Panc1 (cell line): ENCODE data around the gene EDN3. TPM values are rescaled to one million over a fixed set of nuclear protein-coding genes. Genes with fewer than 3 reads are reported as not detected.

Source experiments
- ATAC-seq: fragments of 200-7000 bp; cut with Tn5 transposase; 2 replicates; pipeline ENCODE4 v1.9.1; 2020; ENCODE audit warnings: mild to moderate bottlenecking, moderate library complexity
- BruUV-seq: library from RNA; stranded (reverse); fragments of 400-500 nt; replicated peaks from 2 replicates; lab custom pipeline; 2021; lab: Mats Ljungman, UMichigan
- CTCF ChIA-PET: fragments of 300-600 bp; sonication (Branson Sonifier 250); formaldehyde crosslinking; loops from one replicate; lab custom pipeline; 2022; ENCODE audit warnings: antibody characterized with exemption; lab: Charles Lee
- POLR2A ChIA-PET: fragments of 300-600 bp; sonication (Branson Sonifier 250); formaldehyde crosslinking; loops from one replicate; lab custom pipeline; 2022; ENCODE audit warnings: antibody characterized with exemption; lab: Charles Lee
- DNase-seq: peaks from one replicate; pipeline ENCODE4 v3.0.0-alpha.2; 2010; ENCODE audit warnings: low read depth, low spot score
- H3K27ac ChIP-seq: 2 replicates; pipeline ENCODE4 v1.5.1; 2011; ENCODE audit warnings: mild to moderate bottlenecking, low read length, inconsistent platforms
- H3K27me3 ChIP-seq: fragments of 200-500 bp; sonication (Bioruptor generic); 2 replicates; pipeline ENCODE4 v1.6.0; 2014; ENCODE audit warnings: low read length, inconsistent platforms; ENCODE audit not compliant: control insufficient read depth, insufficient read depth
- H3K36me3 ChIP-seq: fragments of 200-500 bp; sonication (Bioruptor generic); 2 replicates; pipeline ENCODE4 v1.5.1; 2014; ENCODE audit warnings: inconsistent platforms, mild to moderate bottlenecking, low read length, moderate library complexity; ENCODE audit not compliant: control insufficient read depth, insufficient read depth
- H3K4me1 ChIP-seq: 2 replicates; pipeline ENCODE4 v1.5.1; 2011; ENCODE audit warnings: inconsistent platforms, mild to moderate bottlenecking, low read length, moderate library complexity; ENCODE audit not compliant: control insufficient read depth, insufficient read depth
- H3K4me3 ChIP-seq, 2 experiments: 2 replicates each; pipeline ENCODE4 v1.5.1; 2011 to 2012; ENCODE audit warnings: low read depth in 2 of 2, low read length in 2 of 2, mild to moderate bottlenecking in 2 of 2, inconsistent platforms in 1 of 2, moderate library complexity in 1 of 2
- H3K9me3 ChIP-seq: fragments of 200-500 bp; sonication (Bioruptor generic); 2 replicates; pipeline ENCODE4 v1.5.1; 2014; ENCODE audit warnings: low read depth, mild to moderate bottlenecking, inconsistent platforms, low read length, moderate library complexity; ENCODE audit not compliant: control insufficient read depth, insufficient read depth
- POLR2AphosphoS5 ChIP-seq: IDR thresholded peaks from 2 replicates; pipeline ENCODE4 v1.6.1; 2012; ENCODE audit warnings: mild to moderate bottlenecking, low read depth, low read length, moderate library complexity
- SIN3A ChIP-seq: IDR thresholded peaks from 2 replicates; pipeline ENCODE4 v1.6.1; 2012; ENCODE audit warnings: low read depth, mild to moderate bottlenecking, low read length, moderate library complexity, borderline replicate concordance; ENCODE audit not compliant: insufficient read depth
- TCF7L2 ChIP-seq: IDR thresholded peaks from 2 replicates; pipeline ENCODE4 v1.6.1; 2011; ENCODE audit warnings: mild to moderate bottlenecking, low read depth, low read length, inconsistent platforms
- in situ Hi-C: cut with HindIII; loops from 2 replicates; pipeline ENCODE4 v1.10.0; 2016; ENCODE audit warnings: low sequenced_read_pairs, low pct_unique_long_range_greater_than_20kb
- intact Hi-C: fragments of 100-400 bp; cut with micrococcal nuclease; formaldehyde crosslinking; loops from one replicate; pipeline ENCODE4 v1.10.0; 2022; ENCODE audit not compliant: unreplicated experiment
- total RNA-seq: library from RNA; stranded (reverse); gene quantifications from one replicate; pipeline ENCODE4 v1.2.1, GENCODE V29; 2021; ENCODE audit not compliant: unreplicated experiment
- TF ChIP-seq, protein P1 (sequence below): fragments of 450-650 bp; IDR thresholded peaks from 2 replicates; pipeline ENCODE4 v1.5.1; 2017; ENCODE audit warnings: mild to moderate bottlenecking
- TF ChIP-seq, protein P2 (sequence below), 2 experiments: IDR thresholded peaks; 2 replicates each; pipeline ENCODE4 v1.6.1; 2011 to 2012; ENCODE audit warnings: low read depth in 2 of 2, control low read depth in 1 of 2, low read length in 1 of 2, mild to moderate bottlenecking in 1 of 2, moderate library complexity in 1 of 2; ENCODE audit not compliant: insufficient read depth in 1 of 2

Gene EDN3
- total RNA-seq, 1 experiment from 2014 or later: not detected

DNA sequence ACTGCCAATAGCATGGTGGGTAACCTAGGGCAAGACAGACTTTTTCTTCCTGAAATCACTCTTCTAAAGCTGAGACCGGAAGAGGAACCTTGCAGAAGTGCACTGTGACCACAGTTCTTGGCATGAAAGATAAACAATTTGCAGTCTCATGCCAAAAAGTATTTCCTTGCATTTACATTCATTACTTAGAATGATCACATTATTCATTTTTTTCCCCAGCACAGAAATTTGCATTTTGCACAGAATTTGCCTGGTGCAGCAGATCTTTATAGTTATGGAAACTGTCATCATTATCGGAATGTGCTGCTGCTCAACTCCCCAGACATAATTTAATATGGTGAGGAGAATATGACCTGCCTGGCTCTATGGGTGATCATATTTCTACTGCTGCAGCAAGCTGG, 42.2 kb upstream of the EDN3 start:
- DNase-seq: no peak
- no TSS peak for BruUV-seq
- TF ChIP-seq TCF7L2 (no peak), POLR2AphosphoS5 (no peak), SIN3A (no peak)
- TF ChIP-seq, protein P1, sequence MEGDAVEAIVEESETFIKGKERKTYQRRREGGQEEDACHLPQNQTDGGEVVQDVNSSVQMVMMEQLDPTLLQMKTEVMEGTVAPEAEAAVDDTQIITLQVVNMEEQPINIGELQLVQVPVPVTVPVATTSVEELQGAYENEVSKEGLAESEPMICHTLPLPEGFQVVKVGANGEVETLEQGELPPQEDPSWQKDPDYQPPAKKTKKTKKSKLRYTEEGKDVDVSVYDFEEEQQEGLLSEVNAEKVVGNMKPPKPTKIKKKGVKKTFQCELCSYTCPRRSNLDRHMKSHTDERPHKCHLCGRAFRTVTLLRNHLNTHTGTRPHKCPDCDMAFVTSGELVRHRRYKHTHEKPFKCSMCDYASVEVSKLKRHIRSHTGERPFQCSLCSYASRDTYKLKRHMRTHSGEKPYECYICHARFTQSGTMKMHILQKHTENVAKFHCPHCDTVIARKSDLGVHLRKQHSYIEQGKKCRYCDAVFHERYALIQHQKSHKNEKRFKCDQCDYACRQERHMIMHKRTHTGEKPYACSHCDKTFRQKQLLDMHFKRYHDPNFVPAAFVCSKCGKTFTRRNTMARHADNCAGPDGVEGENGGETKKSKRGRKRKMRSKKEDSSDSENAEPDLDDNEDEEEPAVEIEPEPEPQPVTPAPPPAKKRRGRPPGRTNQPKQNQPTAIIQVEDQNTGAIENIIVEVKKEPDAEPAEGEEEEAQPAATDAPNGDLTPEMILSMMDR: no peak
- TF ChIP-seq, protein P2, sequence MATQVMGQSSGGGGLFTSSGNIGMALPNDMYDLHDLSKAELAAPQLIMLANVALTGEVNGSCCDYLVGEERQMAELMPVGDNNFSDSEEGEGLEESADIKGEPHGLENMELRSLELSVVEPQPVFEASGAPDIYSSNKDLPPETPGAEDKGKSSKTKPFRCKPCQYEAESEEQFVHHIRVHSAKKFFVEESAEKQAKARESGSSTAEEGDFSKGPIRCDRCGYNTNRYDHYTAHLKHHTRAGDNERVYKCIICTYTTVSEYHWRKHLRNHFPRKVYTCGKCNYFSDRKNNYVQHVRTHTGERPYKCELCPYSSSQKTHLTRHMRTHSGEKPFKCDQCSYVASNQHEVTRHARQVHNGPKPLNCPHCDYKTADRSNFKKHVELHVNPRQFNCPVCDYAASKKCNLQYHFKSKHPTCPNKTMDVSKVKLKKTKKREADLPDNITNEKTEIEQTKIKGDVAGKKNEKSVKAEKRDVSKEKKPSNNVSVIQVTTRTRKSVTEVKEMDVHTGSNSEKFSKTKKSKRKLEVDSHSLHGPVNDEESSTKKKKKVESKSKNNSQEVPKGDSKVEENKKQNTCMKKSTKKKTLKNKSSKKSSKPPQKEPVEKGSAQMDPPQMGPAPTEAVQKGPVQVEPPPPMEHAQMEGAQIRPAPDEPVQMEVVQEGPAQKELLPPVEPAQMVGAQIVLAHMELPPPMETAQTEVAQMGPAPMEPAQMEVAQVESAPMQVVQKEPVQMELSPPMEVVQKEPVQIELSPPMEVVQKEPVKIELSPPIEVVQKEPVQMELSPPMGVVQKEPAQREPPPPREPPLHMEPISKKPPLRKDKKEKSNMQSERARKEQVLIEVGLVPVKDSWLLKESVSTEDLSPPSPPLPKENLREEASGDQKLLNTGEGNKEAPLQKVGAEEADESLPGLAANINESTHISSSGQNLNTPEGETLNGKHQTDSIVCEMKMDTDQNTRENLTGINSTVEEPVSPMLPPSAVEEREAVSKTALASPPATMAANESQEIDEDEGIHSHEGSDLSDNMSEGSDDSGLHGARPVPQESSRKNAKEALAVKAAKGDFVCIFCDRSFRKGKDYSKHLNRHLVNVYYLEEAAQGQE (IDR thresholded peaks at IDR 0.05; ENCODE audit: insufficient read depth in 1 of 2, low read depth in 2 of 2, low read length in 1 of 2): no peak
- H3K4me1 ChIP-seq: no peaks in the 10 kb centered on the region
- in situ Hi-C loops (no loop called here), intact Hi-C loops (no loop called here)
- CTCF ChIA-PET: no interaction called here
- H3K36me3 ChIP-seq: no peaks in the 10 kb centered on the region
- POLR2A ChIA-PET: no interaction called here
- peaks cover 19% of the 10 kb centered on the region for H3K27me3 ChIP-seq
- ATAC-seq: no peak
- H3K9me3 ChIP-seq: no peaks in the 10 kb centered on the region
- no peak overlapping the region for H3K27ac ChIP-seq
- no peak overlapping the region for H3K4me3 ChIP-seq

DNA sequence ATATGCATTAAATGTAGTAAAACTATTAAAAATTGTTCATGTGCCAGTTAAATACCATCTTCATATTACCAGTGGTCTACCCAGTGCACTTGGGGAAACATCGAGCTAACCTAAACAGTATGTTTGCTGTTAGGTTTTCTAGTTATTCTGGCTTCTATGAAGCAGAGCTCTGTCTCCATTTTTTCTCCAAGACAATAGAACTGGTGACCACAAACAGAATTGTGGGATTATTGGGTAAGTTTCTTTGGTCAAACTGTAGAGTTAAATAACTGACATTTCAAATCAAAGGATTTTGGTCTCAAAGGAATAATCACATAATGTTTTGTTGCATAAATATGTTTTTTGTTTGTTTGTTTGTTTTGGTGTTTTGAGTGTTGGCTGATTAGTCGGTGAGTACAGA, 40.5 kb upstream of the EDN3 start:
- intact Hi-C loops (no loop called here), in situ Hi-C loops (no loop called here)
- H3K27ac ChIP-seq: no peak overlapping the region
- ChIA-PET POLR2A (no interaction called here), CTCF (no interaction called here)
- no peaks in the 10 kb centered on the region for H3K9me3 ChIP-seq
- H3K36me3 ChIP-seq: no peaks in the 10 kb centered on the region
- no peak overlapping the region for H3K4me3 ChIP-seq
- TF ChIP-seq, protein P2 (IDR thresholded peaks at IDR 0.05; ENCODE audit: insufficient read depth in 1 of 2, low read depth in 2 of 2, low read length in 1 of 2): no peak
- TF ChIP-seq SIN3A (no peak), POLR2AphosphoS5 (no peak), TCF7L2 (no peak)
- TF ChIP-seq, protein P1: no peak
- H3K27me3 ChIP-seq: peaks cover 24% of the 10 kb centered on the region
- ATAC-seq (no peak), DNase-seq (no peak)
- H3K4me1 ChIP-seq: no peaks in the 10 kb centered on the region
- no TSS peak for BruUV-seq
